ENCODE results near the gene IGF1R. TPM values are rescaled to one million over a fixed set of nuclear protein-coding genes. Genes with fewer than 3 reads are reported as not detected.

IGF1R gene
- total and polyA plus RNA-seq, 2 donors (not counting 3 experiments of a cell fraction or from before 2014, with no cell fraction given), result 16.1 to 59.1 TPM

- FAIRE-seq, result no peak
- Histone ChIP-seq H2AFZ (ENCODE audit: low read depth, low read length) (no peak overlapping the region), H3K27me3 (ENCODE audit: control insufficient read depth in 2 of 2, insufficient read depth in 2 of 2, low read length in 2 of 2) (no peaks in the 10 kb centered on the region), H3K27ac (ENCODE audit: insufficient read depth, low read depth, low read length) (no peak overlapping the region), H3K79me2 (ENCODE audit: control insufficient read depth, insufficient read depth, low read length) (no peaks in the 10 kb centered on the region), H3K4me1 (ENCODE audit: control insufficient read depth, extremely low read depth, insufficient read depth, low read length) (peaks cover 4% of the 10 kb centered on the region), H3K9me3 (replicated peaks; ENCODE audit: control insufficient read depth, insufficient read depth, low read length) (no peaks in the 10 kb centered on the region), H3K9me1 (replicated peaks; ENCODE audit: control insufficient read depth, extremely low read depth, insufficient read depth, low read length) (no peaks in the 10 kb centered on the region), H3K36me3 (ENCODE audit: control insufficient read depth in 2 of 2, extremely low read depth in 1 of 2, insufficient read depth in 2 of 2, low read length in 2 of 2) (no peaks in the 10 kb centered on the region), H3K4me3 (replicated peaks in 1 of 3; ENCODE audit: insufficient read depth in 1 of 3, low read depth in 1 of 3, low read length in 3 of 3) (no peak overlapping the region), H3K4me2 (ENCODE audit: insufficient read depth, low read length) (no peak overlapping the region), H4K20me1 (replicated peaks; ENCODE audit: control insufficient read depth, extremely low read depth, insufficient read depth, low read length) (no peaks in the 10 kb centered on the region), H3K9ac (replicated peaks; ENCODE audit: extremely low read depth, insufficient read depth, low read length) (no peak overlapping the region)
- intact Hi-C loops (cut with micrococcal nuclease), result no loop called here
- no peak for TF ChIP-seq POLR2AphosphoS5 (IDR thresholded peaks at IDR 0.05; ENCODE audit: insufficient read depth, low read depth, low read length)
- no peak for TF ChIP-seq GATA2 (IDR thresholded peaks at IDR 0.05; ENCODE audit: insufficient read depth, insufficient read length, low read depth, low read length)
- TF ChIP-seq EZH2 (IDR thresholded peaks at IDR 0.05; ENCODE audit: borderline replicate concordance, low read depth, low read length, severe bottlenecking), result no peak
- TF ChIP-seq, protein P1, sequence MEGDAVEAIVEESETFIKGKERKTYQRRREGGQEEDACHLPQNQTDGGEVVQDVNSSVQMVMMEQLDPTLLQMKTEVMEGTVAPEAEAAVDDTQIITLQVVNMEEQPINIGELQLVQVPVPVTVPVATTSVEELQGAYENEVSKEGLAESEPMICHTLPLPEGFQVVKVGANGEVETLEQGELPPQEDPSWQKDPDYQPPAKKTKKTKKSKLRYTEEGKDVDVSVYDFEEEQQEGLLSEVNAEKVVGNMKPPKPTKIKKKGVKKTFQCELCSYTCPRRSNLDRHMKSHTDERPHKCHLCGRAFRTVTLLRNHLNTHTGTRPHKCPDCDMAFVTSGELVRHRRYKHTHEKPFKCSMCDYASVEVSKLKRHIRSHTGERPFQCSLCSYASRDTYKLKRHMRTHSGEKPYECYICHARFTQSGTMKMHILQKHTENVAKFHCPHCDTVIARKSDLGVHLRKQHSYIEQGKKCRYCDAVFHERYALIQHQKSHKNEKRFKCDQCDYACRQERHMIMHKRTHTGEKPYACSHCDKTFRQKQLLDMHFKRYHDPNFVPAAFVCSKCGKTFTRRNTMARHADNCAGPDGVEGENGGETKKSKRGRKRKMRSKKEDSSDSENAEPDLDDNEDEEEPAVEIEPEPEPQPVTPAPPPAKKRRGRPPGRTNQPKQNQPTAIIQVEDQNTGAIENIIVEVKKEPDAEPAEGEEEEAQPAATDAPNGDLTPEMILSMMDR (IDR thresholded peaks at IDR 0.05; ENCODE audit: extremely low read depth in 1 of 2, insufficient read depth in 1 of 2, low read depth in 1 of 2, low read length in 2 of 2), result no peak
- no peak for TF ChIP-seq FOS (IDR thresholded peaks at IDR 0.05; ENCODE audit: borderline replicate concordance, insufficient read depth, low read length)
- TF ChIP-seq, protein P2, sequence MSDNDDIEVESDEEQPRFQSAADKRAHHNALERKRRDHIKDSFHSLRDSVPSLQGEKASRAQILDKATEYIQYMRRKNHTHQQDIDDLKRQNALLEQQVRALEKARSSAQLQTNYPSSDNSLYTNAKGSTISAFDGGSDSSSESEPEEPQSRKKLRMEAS (IDR thresholded peaks at IDR 0.05; ENCODE audit: insufficient read depth, insufficient read length), result no peak
- TF ChIP-seq MYC (IDR thresholded peaks at IDR 0.05; ENCODE audit: low read depth, low read length), result no peak
- no peak for TF ChIP-seq POLR2A (IDR thresholded peaks at IDR 0.05; ENCODE audit: low read depth, low read length)
- no peak for TF ChIP-seq JUN (IDR thresholded peaks at IDR 0.05; ENCODE audit: borderline replicate concordance, insufficient read depth, insufficient read length, low read depth)
- ChIA-PET POLR2A (no interaction called here), CTCF (interaction anchor here (3.8 kb wide), 1 partner anchor 11 kb away, joined by 23 read pairs; no protein-coding TSS in a partner anchor)
- dilution Hi-C loops (cut with MboI; ENCODE audit: extremely low pct_ligation_motif_present, low sequenced_read_pairs), result no loop called here
- no TSS peak for BruUV-seq (replicated peaks)
- no peak for DNase-seq (ENCODE audit: low read depth, low spot score)
Observed at GRCh38 chr15:98870788-98871187, 222.4 kb downstream of the IGF1R start.
